Neural progenitor cell (in vitro differentiated cells): Measurements from ENCODE around the gene ZNF83. TPM values are rescaled to one million over a fixed set of nuclear protein-coding genes. Genes with fewer than 3 reads are reported as not detected.

Source experiments
- DNase-seq: peaks from one replicate; pipeline ENCODE4 v3.0.0-alpha.2; 2016; ENCODE audit warnings: low spot score
- H2AFZ ChIP-seq: fragments of 200-600 bp; sonication (generic); replicated peaks from 2 replicates; pipeline ENCODE4 v1.6.1; 2016; ENCODE audit warnings: antibody characterized with exemption
- H3F3A ChIP-seq: fragments of 200-600 bp; sonication (generic); 2 replicates; pipeline ENCODE4 v1.6.1; 2016; ENCODE audit warnings: antibody characterized with exemption, low read depth
- H3K27ac ChIP-seq: fragments of 200-600 bp; sonication (generic); 2 replicates; pipeline ENCODE4 v1.5.1; 2016; ENCODE audit warnings: mild to moderate bottlenecking
- H3K27me3 ChIP-seq: fragments of 200-600 bp; sonication (generic); 2 replicates; pipeline ENCODE4 v1.6.1; 2016; ENCODE audit warnings: mild to moderate bottlenecking, moderate library complexity
- H3K36me3 ChIP-seq: fragments of 200-600 bp; sonication (generic); 2 replicates; pipeline ENCODE4 v1.5.1; 2016
- H3K4me1 ChIP-seq: fragments of 200-600 bp; sonication (generic); 2 replicates; pipeline ENCODE4 v1.6.1; 2016; ENCODE audit warnings: mixed run types
- H3K4me2 ChIP-seq: fragments of 200-600 bp; sonication (generic); 2 replicates; pipeline ENCODE4 v1.6.1; 2016
- H3K4me3 ChIP-seq: fragments of 200-600 bp; sonication (generic); 2 replicates; pipeline ENCODE4 v1.5.1; 2016
- H3K79me2 ChIP-seq: fragments of 200-600 bp; sonication (generic); 2 replicates; pipeline ENCODE4 v1.6.1; 2016; ENCODE audit warnings: low read depth
- H3K9ac ChIP-seq: fragments of 200-600 bp; sonication (generic); 2 replicates; pipeline ENCODE4 v1.6.1; 2016
- H3K9me3 ChIP-seq: fragments of 200-600 bp; sonication (generic); 2 replicates; pipeline ENCODE4 v1.5.1; 2016; ENCODE audit warnings: low read depth
- H4K20me1 ChIP-seq: fragments of 200-600 bp; sonication (generic); 2 replicates; pipeline ENCODE4 v1.6.1; 2016; ENCODE audit warnings: low read depth
- H3K27ac Mint-ChIP-seq: 3 replicates; pipeline ENCODE4 v1.8.0; 2021; ENCODE audit warnings: mixed read lengths
- H3K27me3 Mint-ChIP-seq: 2 replicates; pipeline ENCODE4 v1.8.0; 2022; ENCODE audit warnings: low read depth, mild to moderate bottlenecking, inconsistent platforms, moderate library complexity, mixed read lengths; ENCODE audit not compliant: insufficient read depth
- H3K36me3 Mint-ChIP-seq: 3 replicates; pipeline ENCODE4 v1.8.0; 2021; ENCODE audit warnings: mixed read lengths
- H3K4me1 Mint-ChIP-seq: 3 replicates; pipeline ENCODE4 v1.8.0; 2021; ENCODE audit warnings: mixed read lengths
- H3K4me3 Mint-ChIP-seq: 3 replicates; pipeline ENCODE4 v1.8.0; 2021; ENCODE audit warnings: mild to moderate bottlenecking, moderate library complexity, mixed read lengths
- H3K9me3 Mint-ChIP-seq: 3 replicates; pipeline ENCODE4 v1.8.0; 2020; ENCODE audit warnings: mixed read lengths
- CTCF ChIP-seq: fragments of 200-600 bp; sonication (generic); IDR thresholded peaks from 2 replicates; pipeline ENCODE4 v1.5.1; 2017; ENCODE audit warnings: antibody characterized with exemption, mild to moderate bottlenecking
- EZH2 ChIP-seq: fragments of 200-600 bp; sonication (generic); IDR thresholded peaks from 2 replicates; pipeline ENCODE4 v1.6.1; 2017; ENCODE audit warnings: antibody characterized with exemption, mild to moderate bottlenecking, moderate library complexity
- EZH2phosphoT487 ChIP-seq: fragments of 200-600 bp; sonication (generic); IDR thresholded peaks from 2 replicates; pipeline ENCODE4 v1.6.1; 2017; ENCODE audit warnings: antibody characterized with exemption
- total RNA-seq: library from RNA; depleted of rRNA; stranded (reverse); fragments of >200 nt; gene quantifications from 2 replicates; pipeline ENCODE4 v1.2.3, GENCODE V29; 2015; ENCODE audit warnings: low replicate concordance

Gene ZNF83
- total RNA-seq, 1 donor from 2014 or later: 76.2 TPM

GRCh38 chr19:52651956-52652355, 13.8 kb upstream of the ZNF83 start:
- Histone ChIP-seq H3K36me3 (peaks cover 4% of the 10 kb centered on the region), H3K4me2 (no peak overlapping the region), H3K9ac (no peak overlapping the region), H3F3A (no peaks in the 10 kb centered on the region), H4K20me1 (no peaks in the 10 kb centered on the region), H3K4me3 (no peak overlapping the region), H3K79me2 (no peaks in the 10 kb centered on the region), H3K4me1 (no peaks in the 10 kb centered on the region), H2AFZ (no peak overlapping the region), H3K27ac (no peak overlapping the region), H3K9me3 (no peaks in the 10 kb centered on the region), H3K27me3 (no peaks in the 10 kb centered on the region)
- H3K27ac Mint-ChIP-seq: no peak overlapping the region
- DNase-seq: no peak
- H3K4me1 Mint-ChIP-seq: no peaks in the 10 kb centered on the region
- H3K4me3 Mint-ChIP-seq: no peak overlapping the region
- H3K36me3 Mint-ChIP-seq: peaks cover 64% of the 10 kb centered on the region
- TF ChIP-seq EZH2phosphoT487 (no peak), CTCF (no peak), EZH2 (no peak)
- no peaks in the 10 kb centered on the region for H3K27me3 Mint-ChIP-seq
- H3K9me3 Mint-ChIP-seq: peaks cover 12% of the 10 kb centered on the region

DNA sequence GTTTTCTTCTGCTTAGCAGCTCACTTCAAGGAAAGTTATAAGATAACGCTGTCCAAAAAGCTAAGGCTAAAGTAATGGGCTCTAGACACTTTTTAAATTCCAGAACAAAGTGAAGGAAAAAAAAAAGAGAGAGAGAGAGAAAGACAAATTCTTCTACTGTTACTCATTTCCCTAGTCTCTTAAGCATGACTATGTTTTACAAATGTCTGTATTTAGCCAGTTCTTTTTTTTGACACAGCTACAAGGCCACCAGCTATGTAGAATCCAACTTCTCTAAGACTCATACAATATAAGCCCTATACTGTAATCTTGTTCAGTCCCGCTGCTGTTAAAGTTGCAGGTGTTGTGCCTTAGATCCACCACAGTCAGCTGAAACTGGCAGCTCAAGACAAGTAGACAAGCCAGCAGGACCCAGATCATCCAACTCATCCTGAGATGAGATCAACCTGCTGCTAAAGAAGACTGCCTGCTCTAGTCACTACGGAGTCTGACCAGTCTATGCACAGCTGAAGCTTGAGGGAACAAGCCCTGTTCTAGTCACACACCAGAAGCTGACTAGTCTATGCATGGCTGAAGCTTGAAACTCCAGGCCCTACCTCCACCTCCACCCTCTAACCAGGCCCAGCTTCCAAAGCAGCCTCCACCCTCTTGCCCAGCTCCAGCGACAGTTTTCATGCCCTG, 10.3 kb upstream of the ZNF83 start:
- no peaks in the 10 kb centered on the region for H3K79me2 ChIP-seq
- H3K27ac ChIP-seq: no peak overlapping the region
- no peak overlapping the region for H3K4me3 Mint-ChIP-seq
- no peak overlapping the region for H3K9ac ChIP-seq
- DNase-seq: no peak
- H2AFZ ChIP-seq: no peak overlapping the region
- H3F3A ChIP-seq: no peaks in the 10 kb centered on the region
- no peak overlapping the region for H3K4me3 ChIP-seq
- no peak overlapping the region for H3K4me2 ChIP-seq
- H3K36me3 ChIP-seq: peaks cover 4% of the 10 kb centered on the region
- H3K27me3 ChIP-seq: no peaks in the 10 kb centered on the region
- TF ChIP-seq CTCF (no peak), EZH2phosphoT487 (no peak), EZH2 (no peak)
- no peaks in the 10 kb centered on the region for H3K27me3 Mint-ChIP-seq
- peaks cover 54% of the 10 kb centered on the region for H3K36me3 Mint-ChIP-seq
- H3K9me3 Mint-ChIP-seq: peaks cover 16% of the 10 kb centered on the region
- no peaks in the 10 kb centered on the region for H4K20me1 ChIP-seq
- no peaks in the 10 kb centered on the region for H3K4me1 ChIP-seq
- H3K9me3 ChIP-seq: no peaks in the 10 kb centered on the region
- H3K27ac Mint-ChIP-seq: no peak overlapping the region
- H3K4me1 Mint-ChIP-seq: no peaks in the 10 kb centered on the region

DNA sequence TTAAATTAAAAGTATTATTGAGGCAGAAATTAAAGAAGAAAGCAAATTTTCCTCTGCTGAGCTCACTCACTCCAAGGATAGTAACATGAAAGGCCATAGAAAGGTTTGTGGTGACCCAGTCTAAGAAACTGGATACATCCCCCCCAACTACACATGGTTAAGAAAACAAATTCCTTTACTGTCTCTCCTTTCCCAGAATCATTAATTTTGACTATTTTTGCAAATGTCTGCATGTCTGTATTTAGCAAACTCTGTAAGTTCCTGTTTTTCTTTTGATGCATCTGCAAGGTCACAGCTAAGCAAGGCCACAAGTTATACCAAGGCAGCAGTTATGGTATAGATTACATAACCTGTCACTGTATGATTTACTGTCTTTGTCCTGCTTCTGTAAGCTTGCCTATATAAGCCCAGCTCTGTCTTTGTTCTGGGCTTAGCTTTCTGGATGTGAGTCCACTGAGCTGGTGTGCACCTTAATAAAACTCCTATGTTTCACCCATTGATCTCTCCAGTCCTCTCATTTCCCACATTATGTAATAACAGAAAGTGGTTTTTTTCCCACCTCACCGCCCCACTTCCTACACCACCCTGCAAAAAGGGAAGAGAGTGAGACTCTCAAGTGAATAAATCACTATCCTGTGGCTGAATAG, 8.5 kb upstream of the ZNF83 start:
- Histone ChIP-seq H3K36me3 (no peaks in the 10 kb centered on the region), H3K79me2 (no peaks in the 10 kb centered on the region), H3K9ac (no peak overlapping the region), H3K9me3 (no peaks in the 10 kb centered on the region), H3K4me1 (no peaks in the 10 kb centered on the region), H3K27ac (no peak overlapping the region), H3K4me3 (no peak overlapping the region), H3K4me2 (no peak overlapping the region), H3F3A (no peaks in the 10 kb centered on the region), H2AFZ (no peak overlapping the region), H4K20me1 (no peaks in the 10 kb centered on the region), H3K27me3 (no peaks in the 10 kb centered on the region)
- DNase-seq: no peak
- Mint-ChIP-seq H3K27me3 (no peaks in the 10 kb centered on the region), H3K4me1 (no peaks in the 10 kb centered on the region), H3K9me3 (peaks cover 19% of the 10 kb centered on the region), H3K4me3 (no peak overlapping the region), H3K36me3 (peaks cover 44% of the 10 kb centered on the region), H3K27ac (no peak overlapping the region)
- TF ChIP-seq EZH2phosphoT487 (no peak), EZH2 (no peak), CTCF (no peak)
